ENCODE measurements around the gene F3.

Gene F3

GRCh38 chr1:94526152-94526980 is 15.2 kb downstream of the F3 start:
- DNase-seq, result no peak

- no peak for DNase-seq
These were observed 17.0 kb downstream of the F3 start for GRCh38 chr1:94524531-94524930.

GRCh38 chr1:94522304-94522703 is 19.3 kb downstream of the F3 start:
- DNase-seq, result no peak

- DNase-seq, result no peak
These were observed 22.2 kb downstream of the F3 start for GRCh38 chr1:94519351-94519750.

- no peak for DNase-seq
These were observed 26.1 kb downstream of the F3 start for GRCh38 chr1:94515296-94515947.

GRCh38 chr1:94514095-94514727 is 27.3 kb downstream of the F3 start:
- peak; percentile 27 for DNase-seq

GRCh38 chr1:94512816-94513215 is 28.7 kb downstream of the F3 start:
- no peak for DNase-seq

GRCh38 chr1:94504601-94505000 is 37.0 kb downstream of the F3 start:
- DNase-seq, result no peak

- DNase-seq, result no peak
These were observed 38.4 kb downstream of the F3 start for GRCh38 chr1:94503153-94503552.

GRCh38 chr1:94501935-94502334 is 39.6 kb downstream of the F3 start:
- no peak for DNase-seq

GRCh38 chr1:94501426-94501825 is 40.1 kb downstream of the F3 start:
- no peak for DNase-seq

GRCh38 chr1:94496076-94496755 is 45.3 kb downstream of the F3 start:
- DNase-seq, result no peak

- DNase-seq, result no peak
These were observed 51.0 kb downstream of the F3 start for GRCh38 chr1:94490556-94490955.

GRCh38 chr1:94486990-94487389 is 54.6 kb downstream of the F3 start:
- no peak for DNase-seq

GRCh38 chr1:94481473-94481933 is 60.1 kb downstream of the F3 start:
- DNase-seq, result peak; percentile 66

- no peak for DNase-seq
These were observed 61.9 kb downstream of the F3 start for GRCh38 chr1:94479682-94480081.
